ENCODE measurements around the gene FREM2. TPM values are rescaled to one million over a fixed set of nuclear protein-coding genes. Genes with fewer than 3 reads are reported as not detected.

The FREM2 gene
- polyA plus RNA-seq, 2 of the 4 experiments (the other 2 are of a cell fraction): not detected

DNA sequence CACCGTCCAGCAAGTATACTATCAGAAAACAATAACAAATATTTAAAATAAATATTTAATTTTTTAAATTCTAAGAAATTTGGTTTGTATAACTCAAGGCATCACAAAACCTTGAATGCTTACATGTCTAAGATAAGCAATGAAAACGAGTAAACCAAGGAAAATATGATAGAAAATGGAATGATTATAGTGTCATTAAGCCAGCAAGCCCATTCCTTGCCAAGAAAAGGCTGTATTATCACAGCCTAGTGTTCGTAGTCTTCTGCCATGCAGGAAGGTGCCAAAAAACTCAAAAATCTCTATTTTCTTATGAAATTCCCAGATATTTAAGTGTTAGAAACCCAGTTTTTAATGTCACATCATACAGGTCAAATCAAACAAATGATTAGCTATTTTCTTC lies 167.3 kb downstream of the FREM2 start:
- no peak for FAIRE-seq
- ATAC-seq: no peak
- no peak for DNase-seq (ENCODE audit: low read depth in 1 of 2, low spot score in 1 of 2)
- ChIA-PET CTCF (no interaction called here), POLR2A (no interaction called here)
- no peaks in the 10 kb centered on the region for H3K4me1 ChIP-seq
- H3K27ac ChIP-seq: no peak overlapping the region
- 10% methylated on average over 3 of the region's 3 CpGs for WGBS (ENCODE audit: missing lambda C conversion rate)
- no peak overlapping the region for H3K4me3 ChIP-seq
- no peak for TF ChIP-seq CBX2 (IDR thresholded peaks at IDR 0.05; ENCODE audit: borderline replicate concordance, low read depth)
- TF ChIP-seq HEYL (CRISPR knock-in tag; IDR thresholded peaks at IDR 0.05): no peak
- TF ChIP-seq RCOR1 (IDR thresholded peaks at IDR 0.05; ENCODE audit: low read depth, low read length): no peak
- TF ChIP-seq, protein P1, sequence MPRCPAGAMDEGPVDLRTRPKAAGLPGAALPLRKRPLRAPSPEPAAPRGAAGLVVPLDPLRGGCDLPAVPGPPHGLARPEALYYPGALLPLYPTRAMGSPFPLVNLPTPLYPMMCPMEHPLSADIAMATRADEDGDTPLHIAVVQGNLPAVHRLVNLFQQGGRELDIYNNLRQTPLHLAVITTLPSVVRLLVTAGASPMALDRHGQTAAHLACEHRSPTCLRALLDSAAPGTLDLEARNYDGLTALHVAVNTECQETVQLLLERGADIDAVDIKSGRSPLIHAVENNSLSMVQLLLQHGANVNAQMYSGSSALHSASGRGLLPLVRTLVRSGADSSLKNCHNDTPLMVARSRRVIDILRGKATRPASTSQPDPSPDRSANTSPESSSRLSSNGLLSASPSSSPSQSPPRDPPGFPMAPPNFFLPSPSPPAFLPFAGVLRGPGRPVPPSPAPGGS (IDR thresholded peaks at IDR 0.05): no peak
- no peak for TF ChIP-seq ZSCAN20 (CRISPR knock-in tag; IDR thresholded peaks at IDR 0.05)
- no peak for TF ChIP-seq KDM5A (IDR thresholded peaks at IDR 0.05)
- TF ChIP-seq EHMT2 (IDR thresholded peaks at IDR 0.05; ENCODE audit: low read depth): no peak
- TF ChIP-seq EP300 (IDR thresholded peaks at IDR 0.05): no peak
- TF ChIP-seq SREBF2 (IDR thresholded peaks at IDR 0.05): no peak
- TF ChIP-seq HOXB5 (CRISPR knock-in tag; IDR thresholded peaks at IDR 0.05): no peak
- no peak for TF ChIP-seq E2F6 (IDR thresholded peaks at IDR 0.05; ENCODE audit: borderline replicate concordance, low read depth)
- TF ChIP-seq REST (IDR thresholded peaks at IDR 0.05): no peak
- TF ChIP-seq JUN (IDR thresholded peaks at IDR 0.05): no peak
- H3K9me3 ChIP-seq: no peaks in the 10 kb centered on the region
- H3K4me2 ChIP-seq: no peak overlapping the region

- CTCF ChIA-PET: no interaction called here
- no peak overlapping the region for H3K4me2 ChIP-seq
- ATAC-seq: no peak
- no peak for DNase-seq (ENCODE audit: low read depth in 1 of 2, low spot score in 1 of 2)
- H3K9me3 ChIP-seq: no peaks in the 10 kb centered on the region
- POLR2A ChIA-PET: no interaction called here
- no peak overlapping the region for H3K4me3 ChIP-seq
- H3K4me1 ChIP-seq: no peaks in the 10 kb centered on the region
- TF ChIP-seq HDAC2 (IDR thresholded peaks at IDR 0.05): no peak
- TF ChIP-seq TP53 (CRISPR knock-in tag; IDR thresholded peaks at IDR 0.05): no peak
- TF ChIP-seq, protein P2, sequence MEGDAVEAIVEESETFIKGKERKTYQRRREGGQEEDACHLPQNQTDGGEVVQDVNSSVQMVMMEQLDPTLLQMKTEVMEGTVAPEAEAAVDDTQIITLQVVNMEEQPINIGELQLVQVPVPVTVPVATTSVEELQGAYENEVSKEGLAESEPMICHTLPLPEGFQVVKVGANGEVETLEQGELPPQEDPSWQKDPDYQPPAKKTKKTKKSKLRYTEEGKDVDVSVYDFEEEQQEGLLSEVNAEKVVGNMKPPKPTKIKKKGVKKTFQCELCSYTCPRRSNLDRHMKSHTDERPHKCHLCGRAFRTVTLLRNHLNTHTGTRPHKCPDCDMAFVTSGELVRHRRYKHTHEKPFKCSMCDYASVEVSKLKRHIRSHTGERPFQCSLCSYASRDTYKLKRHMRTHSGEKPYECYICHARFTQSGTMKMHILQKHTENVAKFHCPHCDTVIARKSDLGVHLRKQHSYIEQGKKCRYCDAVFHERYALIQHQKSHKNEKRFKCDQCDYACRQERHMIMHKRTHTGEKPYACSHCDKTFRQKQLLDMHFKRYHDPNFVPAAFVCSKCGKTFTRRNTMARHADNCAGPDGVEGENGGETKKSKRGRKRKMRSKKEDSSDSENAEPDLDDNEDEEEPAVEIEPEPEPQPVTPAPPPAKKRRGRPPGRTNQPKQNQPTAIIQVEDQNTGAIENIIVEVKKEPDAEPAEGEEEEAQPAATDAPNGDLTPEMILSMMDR (IDR thresholded peaks at IDR 0.05): no peak
- no peak for TF ChIP-seq EHF (CRISPR knock-in tag; IDR thresholded peaks at IDR 0.05)
- TF ChIP-seq GATA3 (IDR thresholded peaks at IDR 0.05; ENCODE audit: borderline replicate concordance): no peak
- H3K27ac ChIP-seq: no peak overlapping the region
- no peak for FAIRE-seq
- 7% methylated on average over 4 of the region's 4 CpGs for WGBS (ENCODE audit: missing lambda C conversion rate)
Measured at GRCh38 chr13:38856065-38856464, 169.2 kb downstream of the FREM2 start.

- Histone ChIP-seq H3K4me2 (no peak overlapping the region), H3K9me3 (no peaks in the 10 kb centered on the region), H3K27ac (no peak overlapping the region), H3K4me3 (no peak overlapping the region), H3K4me1 (no peaks in the 10 kb centered on the region)
- CTCF ChIA-PET: no interaction called here
- FAIRE-seq (no peak), ATAC-seq (no peak), DNase-seq (ENCODE audit: low read depth in 1 of 2, low spot score in 1 of 2) (no peak)
- POLR2A ChIA-PET: no interaction called here
- WGBS (ENCODE audit: missing lambda C conversion rate): 0% methylated on average over 2 of the region's 2 CpGs
- TF ChIP-seq PHF8 (IDR thresholded peaks at IDR 0.05; ENCODE audit: borderline replicate concordance, low read depth) (no peak), CHD4 (IDR thresholded peaks at IDR 0.05; ENCODE audit: borderline replicate concordance) (no peak), JUN (IDR thresholded peaks at IDR 0.05) (no peak), NPAS2 (CRISPR knock-in tag; IDR thresholded peaks at IDR 0.05; ENCODE audit: borderline replicate concordance) (no peak), KDM1A (IDR thresholded peaks at IDR 0.05; ENCODE audit: low read depth) (no peak), NR3C1 (IDR thresholded peaks at IDR 0.05) (no peak), FOSB (CRISPR knock-in tag; IDR thresholded peaks at IDR 0.05) (no peak), RFX5 (IDR thresholded peaks at IDR 0.05) (no peak), KDM5A (IDR thresholded peaks at IDR 0.05) (no peak), POLR2AphosphoS2 (conservative IDR thresholded peaks at IDR 0.05; ENCODE audit: low read length) (no peak)
- TF ChIP-seq, protein P3, sequence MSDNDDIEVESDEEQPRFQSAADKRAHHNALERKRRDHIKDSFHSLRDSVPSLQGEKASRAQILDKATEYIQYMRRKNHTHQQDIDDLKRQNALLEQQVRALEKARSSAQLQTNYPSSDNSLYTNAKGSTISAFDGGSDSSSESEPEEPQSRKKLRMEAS (IDR thresholded peaks at IDR 0.05): no peak
Measured at GRCh38 chr13:38862443-38862842, 175.6 kb downstream of the FREM2 start.
